ENCODE measurements around the gene MZB1.

Gene MZB1

DNA sequence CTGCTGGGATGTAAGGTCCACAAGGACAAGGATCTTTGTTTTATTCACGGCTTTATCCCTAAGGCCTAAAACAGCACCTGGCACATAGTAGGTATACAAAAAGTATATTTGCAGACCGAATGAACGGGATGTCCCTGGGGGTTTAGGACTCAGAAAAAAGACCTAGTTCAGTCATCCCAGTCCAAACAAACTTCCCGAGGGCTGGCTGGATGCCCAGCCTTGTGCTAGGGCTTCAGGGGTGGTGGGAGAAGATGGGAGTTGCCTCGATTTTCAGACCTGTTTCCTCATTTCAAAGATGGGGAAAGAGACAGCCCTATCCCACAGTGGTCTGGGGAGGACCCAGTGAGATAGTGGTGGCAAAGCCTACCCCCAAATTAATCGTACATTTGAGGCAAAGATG, 8.2 kb upstream of the MZB1 start:
- CTCF ChIA-PET: no interaction called here
- WGBS (ENCODE audit: insufficient coverage): 79% methylated on average over 2 of the region's 6 CpGs
- H3K27ac ChIP-seq (ENCODE audit: insufficient read depth in 1 of 2, low read depth in 1 of 2, low read length in 2 of 2, poor library complexity in 1 of 2, severe bottlenecking in 2 of 2): no peak overlapping the region
- POLR2A ChIA-PET: no interaction called here
- H3K4me1 ChIP-seq (ENCODE audit: control extremely low read depth in 1 of 4, control insufficient read depth in 4 of 4, insufficient read depth in 4 of 4, low read length in 3 of 4): peaks cover 0 to 29% (median 27%) of the 10 kb centered on the region in 4 experiments
- no peak for DNase-seq
- H3K27me3 ChIP-seq (replicated peaks in 2 of 5; ENCODE audit: control insufficient read depth in 4 of 5, insufficient read depth in 5 of 5, low read length in 4 of 5): no peaks in the 10 kb centered on the region
- peaks cover 3 to 18% (median 6%) of the 10 kb centered on the region in 4 experiments for H3K36me3 ChIP-seq (ENCODE audit: control insufficient read depth in 4 of 4, insufficient read depth in 4 of 4, low read length in 3 of 4)
- no peaks in the 10 kb centered on the region for H3K9me3 ChIP-seq (ENCODE audit: control extremely low read depth in 1 of 5, control insufficient read depth in 4 of 5, insufficient read depth in 2 of 5, low read depth in 1 of 5, low read length in 4 of 5)
- H3K4me3 ChIP-seq (ENCODE audit: control insufficient read depth in 1 of 7, extremely low read depth in 1 of 7, insufficient read depth in 4 of 7, low read depth in 2 of 7, low read length in 6 of 7): no peak overlapping the region

DNA sequence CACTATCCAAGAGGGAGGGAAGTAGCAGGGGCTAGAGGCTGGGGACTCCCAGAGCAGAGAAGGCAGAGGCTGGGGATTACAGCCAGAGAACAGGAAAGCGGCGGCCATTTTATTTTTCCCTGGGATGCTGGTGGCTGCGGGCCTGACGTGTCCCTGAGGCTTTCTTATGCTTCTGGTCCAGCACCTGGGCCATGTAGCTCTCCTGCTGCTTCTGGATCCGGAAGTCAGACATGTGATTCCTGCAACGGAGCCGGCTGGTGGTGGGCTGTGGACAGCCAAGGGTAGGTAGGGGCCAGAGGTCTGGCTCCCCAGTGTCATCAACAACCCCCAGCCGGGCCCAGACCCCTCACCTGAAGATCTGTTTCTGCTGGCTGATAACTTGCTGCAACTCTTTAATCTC, 7.0 kb upstream of the MZB1 start:
- ChIA-PET CTCF (interaction anchor here (1.3 to 1.8 kb wide), 5 partner anchors 10 to 106 kb away, joined by 3 to 6 read pairs (median 3); no protein-coding TSS in a partner anchor), POLR2A (no interaction called here)
- Histone ChIP-seq H3K36me3 (ENCODE audit: control insufficient read depth in 4 of 4, insufficient read depth in 4 of 4, low read length in 3 of 4) (peaks cover 3 to 18% (median 6%) of the 10 kb centered on the region in 4 experiments), H3K4me1 (ENCODE audit: control extremely low read depth in 1 of 4, control insufficient read depth in 4 of 4, insufficient read depth in 4 of 4, low read length in 3 of 4) (peaks cover 0 to 35% (median 30%) of the 10 kb centered on the region in 4 experiments), H3K9me3 (ENCODE audit: control extremely low read depth in 1 of 5, control insufficient read depth in 4 of 5, insufficient read depth in 2 of 5, low read depth in 1 of 5, low read length in 4 of 5) (no peaks in the 10 kb centered on the region), H3K27me3 (replicated peaks in 2 of 5; ENCODE audit: control insufficient read depth in 4 of 5, insufficient read depth in 5 of 5, low read length in 4 of 5) (no peaks in the 10 kb centered on the region), H3K4me3 (ENCODE audit: control insufficient read depth in 1 of 7, extremely low read depth in 1 of 7, insufficient read depth in 4 of 7, low read depth in 2 of 7, low read length in 6 of 7) (no peak overlapping the region), H3K27ac (ENCODE audit: insufficient read depth in 1 of 2, low read depth in 1 of 2, low read length in 2 of 2, poor library complexity in 1 of 2, severe bottlenecking in 2 of 2) (no peak overlapping the region)
- 96% methylated on average over 7 of the region's 8 CpGs for WGBS (ENCODE audit: insufficient coverage)
- DNase-seq: no peak

DNA sequence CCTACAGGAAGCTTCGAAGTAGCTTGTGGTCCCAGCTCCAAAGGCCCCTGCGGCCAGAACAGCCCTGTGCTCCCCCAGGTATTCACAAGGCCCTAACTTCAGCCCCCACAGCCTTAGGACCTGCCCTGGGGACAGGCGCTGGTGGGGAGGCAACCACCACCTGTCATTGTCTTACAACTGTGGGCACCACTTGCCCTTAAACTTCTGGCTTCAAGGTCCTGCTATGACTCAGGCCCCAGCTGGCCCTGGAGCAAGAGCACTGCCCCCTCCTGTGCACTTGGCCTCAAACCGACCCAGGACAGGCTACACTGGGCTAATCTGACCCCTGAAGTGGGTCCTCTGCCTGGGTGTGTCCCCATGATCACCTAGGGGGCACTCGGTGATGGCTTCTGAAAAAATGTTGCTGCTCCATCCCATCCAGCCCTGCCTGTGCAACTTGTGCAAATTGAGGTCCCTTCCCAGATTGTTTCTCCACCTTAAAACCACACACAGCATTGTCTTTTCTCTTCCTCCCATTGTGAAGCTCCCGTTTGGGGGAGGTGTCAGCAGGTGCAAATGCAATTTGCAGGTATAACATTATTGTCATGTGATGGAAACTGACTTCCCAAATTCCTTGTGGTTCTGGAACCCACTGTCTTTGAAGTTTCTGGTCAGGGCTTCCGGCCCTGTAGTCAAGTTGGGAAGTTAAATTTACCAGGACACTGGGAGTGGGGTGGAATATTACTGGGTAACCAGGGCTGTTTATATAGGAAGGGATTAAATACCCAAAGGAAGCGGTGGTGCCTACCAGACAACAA, 6.3 kb upstream of the MZB1 start:
- CTCF ChIA-PET: interaction anchor here (0.8 to 1.8 kb wide), 10 partner anchors 9 to 117 kb away, joined by 3 to 6 read pairs (median 4); no protein-coding TSS in a partner anchor
- Histone ChIP-seq H3K4me1 (ENCODE audit: control extremely low read depth in 1 of 4, control insufficient read depth in 4 of 4, insufficient read depth in 4 of 4, low read length in 3 of 4) (peaks cover 0 to 42% (median 36%) of the 10 kb centered on the region in 4 experiments), H3K27me3 (replicated peaks in 2 of 5; ENCODE audit: control insufficient read depth in 4 of 5, insufficient read depth in 5 of 5, low read length in 4 of 5) (no peaks in the 10 kb centered on the region), H3K9me3 (ENCODE audit: control extremely low read depth in 1 of 5, control insufficient read depth in 4 of 5, insufficient read depth in 2 of 5, low read depth in 1 of 5, low read length in 4 of 5) (no peaks in the 10 kb centered on the region), H3K27ac (ENCODE audit: insufficient read depth in 1 of 2, low read depth in 1 of 2, low read length in 2 of 2, poor library complexity in 1 of 2, severe bottlenecking in 2 of 2) (no peak overlapping the region), H3K4me3 (ENCODE audit: control insufficient read depth in 1 of 7, extremely low read depth in 1 of 7, insufficient read depth in 4 of 7, low read depth in 2 of 7, low read length in 6 of 7) (no peak overlapping the region), H3K36me3 (ENCODE audit: control insufficient read depth in 4 of 4, insufficient read depth in 4 of 4, low read length in 3 of 4) (peaks cover 3 to 15% (median 6%) of the 10 kb centered on the region in 4 experiments)
- POLR2A ChIA-PET: no interaction called here
- WGBS (ENCODE audit: insufficient coverage): 100% methylated on average over 6 of the region's 8 CpGs
- no peak for DNase-seq

DNA sequence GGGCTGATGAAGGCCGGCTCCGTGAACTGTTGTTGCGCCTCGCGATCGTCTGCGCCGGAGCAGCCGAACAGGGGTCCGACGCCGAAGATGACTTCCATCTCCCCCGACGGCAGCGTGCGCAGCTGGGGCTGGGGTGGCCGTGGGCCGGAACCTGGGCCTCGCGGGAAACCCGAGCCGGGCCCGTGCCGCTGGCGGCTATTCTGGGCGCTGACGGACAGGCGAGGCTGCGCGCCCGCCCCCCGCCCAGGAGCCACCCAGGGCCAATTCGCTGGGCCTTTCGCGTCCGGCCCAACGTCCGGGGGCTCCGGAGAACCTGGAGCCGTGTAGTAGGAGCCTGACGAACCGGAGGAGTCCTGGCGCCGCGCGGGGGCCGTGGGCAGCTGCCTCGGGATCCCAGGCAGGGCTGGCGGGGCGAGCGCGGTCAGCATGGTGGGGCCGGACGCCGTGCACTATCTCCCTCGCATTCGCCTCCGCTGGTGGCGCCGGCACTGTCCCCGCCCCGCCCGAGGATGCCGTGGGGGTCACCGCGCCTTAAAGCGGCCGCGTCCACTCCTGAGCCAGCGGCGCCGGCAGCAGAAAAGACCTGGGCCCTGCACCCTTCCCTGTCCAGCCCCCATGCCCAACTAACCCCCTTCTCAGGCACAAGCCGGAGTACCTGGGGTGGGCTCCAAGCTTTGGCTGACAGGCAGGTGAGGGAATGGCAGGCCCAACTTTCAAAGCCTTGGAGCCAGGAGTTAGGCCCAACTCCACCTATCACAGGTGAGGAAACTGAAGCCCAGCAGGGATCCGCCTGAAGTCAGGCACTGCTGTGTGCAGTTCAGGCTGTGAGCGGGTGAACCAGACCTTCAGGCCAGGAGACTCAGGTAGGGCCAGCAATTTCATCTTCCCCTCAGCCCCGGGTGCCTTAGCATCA, 5.2 kb upstream of the MZB1 start, which contains the start of gene PROB1:
PROB1 (minus strand) TSS at position 451 of the 913 bp plus-strand sequence; CDS start at position 428, 23 bp downstream.
- Histone ChIP-seq H3K4me3 (ENCODE audit: control insufficient read depth in 1 of 7, extremely low read depth in 1 of 7, insufficient read depth in 4 of 7, low read depth in 2 of 7, low read length in 6 of 7) (peak within 1 kb of the TSS; percentile 47 to 81 (median 72)), H3K9me3 (ENCODE audit: control extremely low read depth in 1 of 5, control insufficient read depth in 4 of 5, insufficient read depth in 2 of 5, low read depth in 1 of 5, low read length in 4 of 5) (no peaks in the 10 kb centered on the region), H3K36me3 (ENCODE audit: control insufficient read depth in 4 of 4, insufficient read depth in 4 of 4, low read length in 3 of 4) (peaks cover 3 to 15% (median 6%) of the 10 kb centered on the region in 4 experiments), H3K4me1 (ENCODE audit: control extremely low read depth in 1 of 4, control insufficient read depth in 4 of 4, insufficient read depth in 4 of 4, low read length in 3 of 4) (peaks cover 0 to 53% (median 47%) of the 10 kb centered on the region in 4 experiments), H3K27me3 (replicated peaks in 2 of 5; ENCODE audit: control insufficient read depth in 4 of 5, insufficient read depth in 5 of 5, low read length in 4 of 5) (no peaks in the 10 kb centered on the region), H3K27ac (ENCODE audit: insufficient read depth in 1 of 2, low read depth in 1 of 2, low read length in 2 of 2, poor library complexity in 1 of 2, severe bottlenecking in 2 of 2) (peak within 1 kb of the TSS in 1 of 2 experiments; percentile 49)
- ChIA-PET CTCF (interaction anchor here (1.1 to 6.0 kb wide), 9 partner anchors 7 to 118 kb away, joined by 3 to 60 read pairs (median 4); partner anchors contain the start of gene SPATA24), POLR2A (interaction anchor here (0.5 kb wide), 1 partner anchor 85 kb away, joined by 5 read pairs; no protein-coding TSS in a partner anchor)
- no peak for DNase-seq
- 76% methylated on average over 71 of the region's 76 CpGs for WGBS (ENCODE audit: insufficient coverage)

DNA sequence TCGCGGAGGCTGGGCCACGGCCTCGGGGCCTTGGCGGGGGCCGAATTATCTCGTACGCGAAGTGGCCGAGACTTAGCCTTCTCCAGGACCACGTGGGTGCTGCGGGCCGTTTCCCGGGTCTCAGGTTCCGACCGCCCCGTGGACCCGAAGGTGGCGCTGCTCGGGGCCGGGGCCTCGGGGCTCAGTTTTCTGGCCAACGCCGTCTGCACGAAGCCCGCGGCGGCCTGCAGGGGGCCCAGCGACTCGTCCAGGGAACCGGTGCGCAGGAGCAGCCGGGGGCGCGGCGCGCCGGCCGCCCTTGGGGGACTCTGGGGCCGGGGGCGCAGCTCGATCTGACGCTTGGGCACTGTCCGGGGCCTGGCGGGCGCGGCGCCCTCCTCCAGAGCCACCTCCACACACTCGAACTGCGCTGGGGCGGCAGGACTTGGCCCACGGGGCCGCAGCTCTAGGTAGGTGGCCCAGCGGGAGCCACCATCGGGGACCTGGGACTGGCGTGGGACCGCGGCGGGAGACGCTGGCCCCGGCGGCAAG, 4.5 kb upstream of the MZB1 start:
- peak; percentile 66 to 77 (median 72) for DNase-seq
- Histone ChIP-seq H3K36me3 (ENCODE audit: control insufficient read depth in 4 of 4, insufficient read depth in 4 of 4, low read length in 3 of 4) (peaks cover 0 to 15% (median 6%) of the 10 kb centered on the region in 4 experiments), H3K9me3 (ENCODE audit: control extremely low read depth in 1 of 5, control insufficient read depth in 4 of 5, insufficient read depth in 2 of 5, low read depth in 1 of 5, low read length in 4 of 5) (no peaks in the 10 kb centered on the region), H3K27ac (ENCODE audit: insufficient read depth in 1 of 2, low read depth in 1 of 2, low read length in 2 of 2, poor library complexity in 1 of 2, severe bottlenecking in 2 of 2) (peak overlapping the region in 1 of 2 experiments; percentile 49), H3K27me3 (replicated peaks in 2 of 5; ENCODE audit: control insufficient read depth in 4 of 5, insufficient read depth in 5 of 5, low read length in 4 of 5) (no peaks in the 10 kb centered on the region), H3K4me3 (ENCODE audit: control insufficient read depth in 1 of 7, extremely low read depth in 1 of 7, insufficient read depth in 4 of 7, low read depth in 2 of 7, low read length in 6 of 7) (peak overlapping the region; percentile 47 to 81 (median 72)), H3K4me1 (ENCODE audit: control extremely low read depth in 1 of 4, control insufficient read depth in 4 of 4, insufficient read depth in 4 of 4, low read length in 3 of 4) (peaks cover 0 to 60% (median 55%) of the 10 kb centered on the region in 4 experiments)
- ChIA-PET CTCF (interaction anchor here (0.6 to 6.0 kb wide), 3 partner anchors 8 to 936 kb away, joined by 3 to 60 read pairs (median 4); partner anchors contain the start of gene SPATA24), POLR2A (interaction anchor here (0.5 kb wide), 1 partner anchor 86 kb away, joined by 5 read pairs; no protein-coding TSS in a partner anchor)
- WGBS (ENCODE audit: insufficient coverage): 3% methylated on average over 44 of the region's 62 CpGs

DNA sequence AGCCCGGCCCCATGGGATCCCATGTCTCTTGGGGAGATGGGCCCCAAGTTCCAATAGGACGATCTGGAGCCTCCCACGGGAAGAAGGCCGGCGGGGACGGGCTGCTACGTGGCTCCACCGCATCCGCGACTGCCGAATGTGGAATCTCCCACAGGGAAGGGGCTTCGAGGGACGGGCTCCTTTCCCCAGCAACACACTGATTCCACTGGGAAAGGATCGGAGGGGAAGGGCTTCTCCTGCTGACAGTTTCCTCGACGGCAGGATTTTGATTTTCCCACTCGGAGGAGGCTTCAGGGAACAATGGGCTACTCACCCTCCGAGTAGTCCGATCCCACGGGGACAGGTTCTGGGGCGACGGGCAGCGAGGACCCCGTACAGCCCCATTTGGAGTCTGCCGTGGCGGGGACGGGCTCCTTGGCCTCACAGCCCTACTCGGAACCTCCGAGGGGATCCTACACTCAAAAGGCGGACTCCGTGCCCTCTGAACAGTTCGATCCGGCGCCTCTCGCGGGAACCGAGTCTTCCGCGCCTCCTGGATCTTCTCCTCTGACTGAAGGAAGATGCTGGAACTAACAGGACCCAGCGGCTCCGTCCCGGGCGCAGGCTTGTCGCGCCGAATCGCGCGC, 3.9 kb upstream of the MZB1 start:
- DNase-seq: no peak
- peaks cover 0 to 66% (median 60%) of the 10 kb centered on the region in 4 experiments for H3K4me1 ChIP-seq (ENCODE audit: control extremely low read depth in 1 of 4, control insufficient read depth in 4 of 4, insufficient read depth in 4 of 4, low read length in 3 of 4)
- 6% methylated on average over 47 of the region's 49 CpGs for WGBS (ENCODE audit: insufficient coverage)
- H3K27ac ChIP-seq (ENCODE audit: insufficient read depth in 1 of 2, low read depth in 1 of 2, low read length in 2 of 2, poor library complexity in 1 of 2, severe bottlenecking in 2 of 2): peak overlapping the region in 1 of 2 experiments; percentile 49
- H3K4me3 ChIP-seq (ENCODE audit: control insufficient read depth in 1 of 7, extremely low read depth in 1 of 7, insufficient read depth in 4 of 7, low read depth in 2 of 7, low read length in 6 of 7): peak overlapping the region; percentile 47 to 81 (median 72)
- POLR2A ChIA-PET: no interaction called here
- CTCF ChIA-PET: interaction anchor here (0.6 to 6.0 kb wide), 7 partner anchors 9 to 936 kb away, joined by 3 to 60 read pairs (median 3); partner anchors contain the start of genes PAIP2 and SPATA24
- no peaks in the 10 kb centered on the region for H3K9me3 ChIP-seq (ENCODE audit: control extremely low read depth in 1 of 5, control insufficient read depth in 4 of 5, insufficient read depth in 2 of 5, low read depth in 1 of 5, low read length in 4 of 5)
- no peaks in the 10 kb centered on the region for H3K27me3 ChIP-seq (replicated peaks in 2 of 5; ENCODE audit: control insufficient read depth in 4 of 5, insufficient read depth in 5 of 5, low read length in 4 of 5)
- H3K36me3 ChIP-seq (ENCODE audit: control insufficient read depth in 4 of 4, insufficient read depth in 4 of 4, low read length in 3 of 4): peaks cover 0 to 15% (median 6%) of the 10 kb centered on the region in 4 experiments

Data from common myeloid progenitor, CD34-positive (primary cell).